ENCODE results near the gene BOLA2B. TPM values are rescaled to one million over a fixed set of nuclear protein-coding genes. Genes with fewer than 3 reads are reported as not detected.
"Not testable (repeated sequence)": the region's sequence is repeated elsewhere in the genome, so short reads cannot be mapped to it uniquely, and the experiment has no call there.

BOLA2B gene
- total RNA-seq, 2 experiments from 2014 or later, result 160 to 173 TPM

- peaks cover 16% of the 10 kb centered on the region for H3K4me1 Mint-ChIP-seq (ENCODE audit: low read depth)
- H3K27ac Mint-ChIP-seq; intact Hi-C loops (cut with micrococcal nuclease); H3K27me3 Mint-ChIP-seq (ENCODE audit: low read depth); CTCF ChIA-PET; H3K9me3 Mint-ChIP-seq; H3K4me3 Mint-ChIP-seq: not testable (repeated sequence)
- peaks cover 19% of the 10 kb centered on the region for H3K36me3 Mint-ChIP-seq (ENCODE audit: low read depth)
- peak; percentile 2 for DNase-seq
Observed at GRCh38 chr16:30191158-30191557, 2.3 kb downstream of the BOLA2B start.

GRCh38 chr16:30187971-30188561, 5.4 kb downstream of the BOLA2B start:
- no peaks in the 10 kb centered on the region for H3K9me3 Mint-ChIP-seq
- no peak for DNase-seq
- intact Hi-C loops (cut with micrococcal nuclease), result no loop called here
- H3K27me3 Mint-ChIP-seq (ENCODE audit: low read depth), result no peaks in the 10 kb centered on the region
- H3K27ac Mint-ChIP-seq, result peak overlapping the region; percentile 72
- peak overlapping the region; percentile 18 for H3K4me3 Mint-ChIP-seq
- H3K4me1 Mint-ChIP-seq (ENCODE audit: low read depth), result peaks cover 16% of the 10 kb centered on the region
- CTCF ChIA-PET, result interaction anchor here (0.6 to 1.4 kb wide), 2 partner anchors 72 to 96 kb away, joined by 4 read pairs; partner anchors contain the start of gene TBX6
- peaks cover 43% of the 10 kb centered on the region for H3K36me3 Mint-ChIP-seq (ENCODE audit: low read depth)

- Mint-ChIP-seq H3K36me3 (ENCODE audit: low read depth) (peaks cover 43% of the 10 kb centered on the region), H3K4me1 (ENCODE audit: low read depth) (peaks cover 16% of the 10 kb centered on the region), H3K9me3 (no peaks in the 10 kb centered on the region), H3K4me3 (peak overlapping the region; percentile 100), H3K27ac (peak overlapping the region; percentile 100), H3K27me3 (ENCODE audit: low read depth) (no peaks in the 10 kb centered on the region)
- CTCF ChIA-PET, result interaction anchor here (0.6 to 1.4 kb wide), 2 partner anchors 72 to 96 kb away, joined by 4 read pairs; partner anchors contain the start of gene TBX6
- intact Hi-C loops (cut with micrococcal nuclease), result no loop called here
- no peak for DNase-seq
Observed at GRCh38 chr16:30187556-30187865, 6.0 kb downstream of the BOLA2B start.

GRCh38 chr16:30186782-30187555, 6.5 kb downstream of the BOLA2B start:
- peak overlapping the region; percentile 100 for H3K27ac Mint-ChIP-seq
- peaks cover 21% of the 10 kb centered on the region for H3K4me1 Mint-ChIP-seq (ENCODE audit: low read depth)
- DNase-seq, result peak; percentile 87
- no peaks in the 10 kb centered on the region for H3K9me3 Mint-ChIP-seq
- H3K4me3 Mint-ChIP-seq, result peak overlapping the region; percentile 100
- CTCF ChIA-PET, result interaction anchor here (0.6 to 1.4 kb wide), 2 partner anchors 95 to 430 kb away, joined by 3 to 4 read pairs; partner anchors contain the start of gene TBX6
- peaks cover 43% of the 10 kb centered on the region for H3K36me3 Mint-ChIP-seq (ENCODE audit: low read depth)
- intact Hi-C loops (cut with micrococcal nuclease), result no loop called here
- H3K27me3 Mint-ChIP-seq (ENCODE audit: low read depth), result no peaks in the 10 kb centered on the region

- peaks cover 22% of the 10 kb centered on the region for H3K4me1 Mint-ChIP-seq (ENCODE audit: low read depth)
- intact Hi-C loops (cut with micrococcal nuclease), result no loop called here
- peak overlapping the region; percentile 100 for H3K27ac Mint-ChIP-seq
- no peaks in the 10 kb centered on the region for H3K27me3 Mint-ChIP-seq (ENCODE audit: low read depth)
- peak overlapping the region; percentile 100 for H3K4me3 Mint-ChIP-seq
- DNase-seq, result no peak
- CTCF ChIA-PET, result interaction anchor here (0.6 to 2.1 kb wide), 4 partner anchors 44 to 429 kb away, joined by 3 to 16 read pairs (median 9); partner anchors contain the start of gene TBX6
- peaks cover 43% of the 10 kb centered on the region for H3K36me3 Mint-ChIP-seq (ENCODE audit: low read depth)
- no peaks in the 10 kb centered on the region for H3K9me3 Mint-ChIP-seq
Observed at GRCh38 chr16:30186444-30186781, 7.1 kb downstream of the BOLA2B start.

GRCh38 chr16:30185683-30186421, 7.6 kb downstream of the BOLA2B start:
- CTCF ChIA-PET, result interaction anchor here (0.6 to 2.1 kb wide), 5 partner anchors 43 to 429 kb away, joined by 3 to 16 read pairs (median 8); partner anchors contain the start of gene TBX6
- intact Hi-C loops (cut with micrococcal nuclease), result no loop called here
- DNase-seq, result peak; percentile 93
- Mint-ChIP-seq H3K27me3 (ENCODE audit: low read depth) (no peaks in the 10 kb centered on the region), H3K27ac (peak overlapping the region; percentile 100), H3K4me1 (ENCODE audit: low read depth) (peaks cover 22% of the 10 kb centered on the region), H3K36me3 (ENCODE audit: low read depth) (peaks cover 43% of the 10 kb centered on the region), H3K4me3 (peak overlapping the region; percentile 100), H3K9me3 (no peaks in the 10 kb centered on the region)

GRCh38 chr16:30184891-30185682, 8.4 kb downstream of the BOLA2B start:
- intact Hi-C loops (cut with micrococcal nuclease), result no loop called here
- CTCF ChIA-PET, result interaction anchor here (1.5 to 2.1 kb wide), 4 partner anchors 42 to 224 kb away, joined by 3 to 16 read pairs (median 9); partner anchors contain the start of gene TBX6
- Mint-ChIP-seq H3K36me3 (ENCODE audit: low read depth) (peaks cover 43% of the 10 kb centered on the region), H3K4me1 (ENCODE audit: low read depth) (peaks cover 22% of the 10 kb centered on the region), H3K9me3 (no peaks in the 10 kb centered on the region), H3K27me3 (ENCODE audit: low read depth) (no peaks in the 10 kb centered on the region), H3K4me3 (peak overlapping the region; percentile 100), H3K27ac (peak overlapping the region; percentile 100)
- no peak for DNase-seq

- H3K27ac Mint-ChIP-seq, result peak overlapping the region; percentile 100
- H3K9me3 Mint-ChIP-seq, result no peaks in the 10 kb centered on the region
- no peaks in the 10 kb centered on the region for H3K27me3 Mint-ChIP-seq (ENCODE audit: low read depth)
- CTCF ChIA-PET, result interaction anchor here (0.7 to 2.1 kb wide), 4 partner anchors 41 to 225 kb away, joined by 3 to 10 read pairs (median 6); partner anchors contain the start of gene TBX6
- intact Hi-C loops (cut with micrococcal nuclease), result no loop called here
- peak; percentile 90 for DNase-seq
- peaks cover 22% of the 10 kb centered on the region for H3K4me1 Mint-ChIP-seq (ENCODE audit: low read depth)
- H3K36me3 Mint-ChIP-seq (ENCODE audit: low read depth), result peaks cover 43% of the 10 kb centered on the region
- H3K4me3 Mint-ChIP-seq, result peak overlapping the region; percentile 100
Observed at GRCh38 chr16:30184096-30184890, 9.2 kb downstream of the BOLA2B start.

- Mint-ChIP-seq H3K4me3 (peak within 1 kb of the TSS; percentile 100), H3K4me1 (ENCODE audit: low read depth) (peaks cover 22% of the 10 kb centered on the region), H3K27me3 (ENCODE audit: low read depth) (no peaks in the 10 kb centered on the region), H3K36me3 (ENCODE audit: low read depth) (peaks cover 43% of the 10 kb centered on the region), H3K9me3 (no peaks in the 10 kb centered on the region), H3K27ac (peak within 1 kb of the TSS; percentile 100)
- CTCF ChIA-PET, result interaction anchor here (0.7 kb wide), 1 partner anchor 91 kb away, joined by 3 read pairs; the partner anchor contains the start of gene TBX6
- DNase-seq, result peak; percentile 90
- intact Hi-C loops (cut with micrococcal nuclease), result loop anchor here (1.0 kb wide), 1 partner anchor 91 kb away; no protein-coding TSS in a partner anchor
Observed at GRCh38 chr16:30183233-30184095, 10.0 kb downstream of the BOLA2B start, which contains the start of gene CORO1A. Gene CORO1A (plus strand): TSS chr16:30183602. CDS start chr16:30185210, 1,608 bp downstream.

- intact Hi-C loops (cut with micrococcal nuclease), result no loop called here
- no peak for DNase-seq
- CTCF ChIA-PET, result interaction anchor here (0.6 kb wide), 1 partner anchor 49 kb away, joined by 3 read pairs; no protein-coding TSS in a partner anchor
- H3K4me3 Mint-ChIP-seq, result no peak overlapping the region
- H3K36me3 Mint-ChIP-seq (ENCODE audit: low read depth), result peaks cover 19% of the 10 kb centered on the region
- peak overlapping the region; percentile 20 for H3K27ac Mint-ChIP-seq
- H3K4me1 Mint-ChIP-seq (ENCODE audit: low read depth), result peaks cover 6% of the 10 kb centered on the region
- H3K27me3 Mint-ChIP-seq (ENCODE audit: low read depth), result no peaks in the 10 kb centered on the region
- H3K9me3 Mint-ChIP-seq, result no peaks in the 10 kb centered on the region
Observed at GRCh38 chr16:30180741-30181140, 12.7 kb downstream of the BOLA2B start.
